ENCODE results near the gene CYSTM1. TPM values are rescaled to one million over a fixed set of nuclear protein-coding genes. Genes with fewer than 3 reads are reported as not detected.

Gene CYSTM1
- total and polyA plus RNA-seq, 4 donors = 8.1 to 45.7 (median 23.4) TPM

GRCh38 chr5:140259500-140259899, 84.5 kb downstream of the CYSTM1 start:
- no peak for DNase-seq (ENCODE audit: low spot score)
- Histone ChIP-seq H3K27ac (ENCODE audit: low read depth in 1 of 2, low read length in 2 of 2) (no peak overlapping the region), H3K9ac (ENCODE audit: low read depth in 1 of 2, low read length in 2 of 2) (no peak overlapping the region), H3K36me3 (ENCODE audit: control insufficient read depth in 4 of 4, insufficient read depth in 3 of 4, low read depth in 1 of 4, low read length in 3 of 4) (peaks cover 0 to 2% (median 0%) of the 10 kb centered on the region in 4 donors), H3K4me1 (ENCODE audit: control insufficient read depth in 4 of 4, insufficient read depth in 4 of 4, low read length in 3 of 4) (peaks cover 0 to 7% (median 1%) of the 10 kb centered on the region in 4 donors), H3K27me3 (ENCODE audit: control insufficient read depth in 4 of 4, insufficient read depth in 4 of 4, low read length in 3 of 4) (no peaks in the 10 kb centered on the region), H3K9me3 (ENCODE audit: control insufficient read depth in 4 of 4, low read length in 3 of 4) (no peaks in the 10 kb centered on the region), H3K4me3 (ENCODE audit: low read depth in 1 of 3, low read length in 3 of 3) (no peak overlapping the region)
- 89% methylated on average over 2 of the region's 2 CpGs for WGBS
- TF ChIP-seq TAF1 (conservative IDR thresholded peaks at IDR 0.05) (no peak), FOXA2 (IDR thresholded peaks at IDR 0.05) (no peak), CTCF (IDR thresholded peaks at IDR 0.05; ENCODE audit: low read depth, low read length, missing input control) (no peak), MAX (IDR thresholded peaks at IDR 0.05) (no peak), RAD21 (IDR thresholded peaks at IDR 0.05) (no peak), HNF4A (conservative IDR thresholded peaks at IDR 0.05) (no peak), YY1 (IDR thresholded peaks at IDR 0.05) (no peak), ATF3 (IDR thresholded peaks at IDR 0.05) (no peak), REST (IDR thresholded peaks at IDR 0.05) (no peak)

GRCh38 chr5:140260089-140260656, 85.2 kb downstream of the CYSTM1 start:
- Histone ChIP-seq H3K9me3 (ENCODE audit: control insufficient read depth in 4 of 4, low read length in 3 of 4) (no peaks in the 10 kb centered on the region), H3K27ac (ENCODE audit: low read depth in 1 of 2, low read length in 2 of 2) (no peak overlapping the region), H3K4me1 (ENCODE audit: control insufficient read depth in 4 of 4, insufficient read depth in 4 of 4, low read length in 3 of 4) (peaks cover 0 to 7% (median 1%) of the 10 kb centered on the region in 4 donors), H3K27me3 (ENCODE audit: control insufficient read depth in 4 of 4, insufficient read depth in 4 of 4, low read length in 3 of 4) (no peaks in the 10 kb centered on the region), H3K9ac (ENCODE audit: low read depth in 1 of 2, low read length in 2 of 2) (no peak overlapping the region), H3K36me3 (ENCODE audit: control insufficient read depth in 4 of 4, insufficient read depth in 3 of 4, low read depth in 1 of 4, low read length in 3 of 4) (peaks cover 0 to 2% (median 0%) of the 10 kb centered on the region in 4 donors), H3K4me3 (ENCODE audit: low read depth in 1 of 3, low read length in 3 of 3) (no peak overlapping the region)
- WGBS = 96% methylated on average over 2 of the region's 2 CpGs
- DNase-seq (ENCODE audit: low spot score) = no peak
- TF ChIP-seq RAD21 (IDR thresholded peaks at IDR 0.05) (no peak), FOXA2 (IDR thresholded peaks at IDR 0.05) (no peak), YY1 (IDR thresholded peaks at IDR 0.05) (no peak), ATF3 (IDR thresholded peaks at IDR 0.05) (no peak), RXRA (IDR thresholded peaks at IDR 0.05) (no peak), MAX (IDR thresholded peaks at IDR 0.05) (no peak)
